CD4-positive, alpha-beta T cell treated with Interleukin-12 subunit alpha and Interleukin-12 subunit beta, for 1 hour (primary cell): ENCODE results near the gene MTPN.

ENCODE experiments used
- DNase-seq: peaks from one replicate; pipeline ENCODE4 v3.0.0-alpha.2; 2020

Gene MTPN

DNA sequence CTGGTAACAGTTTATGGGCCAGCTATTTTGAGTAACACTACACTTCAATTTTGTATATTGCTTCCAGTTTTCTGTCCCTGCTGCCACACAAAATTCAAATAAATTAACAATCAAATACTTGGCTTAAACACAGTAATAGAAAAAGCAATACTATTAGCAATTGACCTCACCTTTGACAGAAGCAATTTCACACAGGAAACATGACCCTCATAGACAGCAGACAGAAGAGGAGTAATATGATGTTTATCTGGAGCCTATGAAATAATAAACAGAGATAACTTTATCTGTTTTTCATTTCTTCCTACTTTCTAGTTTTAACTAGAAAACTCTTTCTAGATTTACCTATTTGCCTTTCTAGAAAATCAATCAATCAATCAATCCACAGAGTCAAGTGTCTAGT, 26.7 kb downstream of the MTPN start:
- DNase-seq: no peak

DNA sequence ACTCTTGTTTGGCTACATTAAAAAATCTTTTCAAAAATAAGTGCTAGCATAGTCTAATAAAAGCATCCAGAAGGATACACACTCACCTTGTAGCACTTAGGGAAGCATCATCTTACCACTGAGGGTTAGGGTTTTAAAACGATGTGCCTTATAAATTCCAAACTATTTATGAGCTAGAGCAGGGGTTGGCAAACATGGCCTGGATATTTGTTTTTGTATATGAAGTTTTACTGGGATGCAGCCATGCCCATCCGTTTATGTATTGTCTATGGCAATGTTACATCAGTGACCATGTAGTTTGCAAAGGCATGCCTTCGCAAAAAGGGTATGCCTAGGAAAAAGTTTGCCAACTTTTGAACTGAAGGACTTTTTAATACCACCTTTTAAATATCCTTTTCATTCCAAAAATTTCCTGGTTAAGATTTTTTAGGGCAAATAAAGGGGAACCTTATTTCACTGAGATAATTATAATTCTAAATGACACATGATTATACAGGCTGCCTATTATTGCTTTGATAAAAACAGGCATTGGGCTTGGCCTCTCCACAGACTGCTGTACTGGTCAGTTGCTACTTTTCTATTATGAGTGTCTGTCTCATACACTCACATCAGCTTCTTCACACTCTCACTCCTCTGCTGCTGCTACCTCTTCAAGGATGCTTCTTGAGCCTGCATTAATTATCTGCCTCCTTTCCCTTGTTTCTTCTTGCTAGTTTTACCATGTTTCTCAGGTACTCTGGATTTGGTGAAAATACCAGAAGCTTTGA, 30.7 kb downstream of the MTPN start:
- DNase-seq: no peak

DNA sequence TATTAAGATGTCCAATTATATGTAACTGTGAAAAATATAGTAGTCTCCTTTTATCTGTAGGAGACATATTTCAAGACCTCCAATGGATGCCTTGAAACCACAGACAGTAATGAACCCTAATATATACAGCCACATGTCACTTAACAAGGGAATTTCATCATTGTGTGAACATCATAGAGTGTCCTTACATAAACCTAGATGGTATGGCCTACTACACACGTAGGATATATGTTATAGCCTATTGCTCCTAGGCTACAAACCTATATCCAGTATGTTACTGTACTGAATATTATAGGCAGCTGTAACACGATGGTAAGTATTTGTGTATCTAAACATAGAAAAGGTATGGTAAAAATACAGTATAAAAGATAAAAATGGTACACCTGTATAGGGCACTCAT, 32.4 kb downstream of the MTPN start:
- DNase-seq: no peak

DNA sequence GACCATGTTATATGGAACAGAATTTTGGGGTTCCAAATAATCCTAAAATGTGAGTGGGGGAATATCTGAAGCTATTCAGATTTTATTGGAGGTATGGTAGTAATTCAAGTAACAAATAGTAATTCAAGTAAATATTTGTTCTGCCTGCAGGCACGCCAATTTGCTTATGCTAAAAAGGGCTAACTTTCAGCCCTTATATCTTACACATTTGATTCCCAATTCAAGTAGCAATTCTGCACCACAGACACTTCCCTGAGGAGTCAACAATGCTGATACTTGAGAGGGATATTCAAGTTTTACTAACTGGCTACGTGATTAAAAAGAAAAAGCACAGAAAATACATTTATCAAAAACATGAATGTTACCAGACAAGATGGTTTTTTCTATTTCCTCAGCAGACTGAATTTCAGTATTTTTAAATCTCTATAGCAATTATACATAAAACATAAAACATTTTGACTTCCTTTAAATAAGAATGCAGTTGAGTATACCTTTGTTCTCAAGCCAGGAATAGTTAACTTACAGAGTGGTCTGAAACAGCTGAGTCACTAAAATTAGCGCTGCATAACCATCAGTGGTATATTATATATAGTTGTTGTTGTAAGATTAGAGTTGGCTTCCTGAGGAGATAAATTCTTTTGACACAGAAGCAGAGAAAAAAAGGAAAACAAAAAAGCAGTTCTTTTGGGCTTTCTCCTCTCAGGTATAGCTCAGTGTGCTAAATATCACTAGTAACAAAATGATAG, 33.9 kb downstream of the MTPN start:
- no peak for DNase-seq

DNA sequence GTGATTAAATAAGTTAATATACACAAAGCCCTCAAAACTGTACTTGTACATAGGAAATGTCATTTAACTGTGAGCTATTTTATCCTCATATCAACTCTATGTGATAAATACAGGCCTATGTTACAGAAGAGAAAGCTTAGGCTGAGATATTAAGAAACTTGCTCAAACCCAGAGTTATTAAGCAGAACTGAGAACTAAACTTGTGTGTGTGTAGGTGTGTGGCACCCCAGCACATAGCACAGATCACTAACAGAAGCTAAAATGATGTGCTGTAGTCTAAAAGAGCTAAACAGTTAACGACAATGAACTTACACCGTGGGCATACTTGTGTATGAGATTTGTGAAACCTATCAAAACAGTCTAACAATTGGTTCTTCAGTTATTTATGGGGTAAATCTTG, 34.5 kb downstream of the MTPN start:
- no peak for DNase-seq

DNA sequence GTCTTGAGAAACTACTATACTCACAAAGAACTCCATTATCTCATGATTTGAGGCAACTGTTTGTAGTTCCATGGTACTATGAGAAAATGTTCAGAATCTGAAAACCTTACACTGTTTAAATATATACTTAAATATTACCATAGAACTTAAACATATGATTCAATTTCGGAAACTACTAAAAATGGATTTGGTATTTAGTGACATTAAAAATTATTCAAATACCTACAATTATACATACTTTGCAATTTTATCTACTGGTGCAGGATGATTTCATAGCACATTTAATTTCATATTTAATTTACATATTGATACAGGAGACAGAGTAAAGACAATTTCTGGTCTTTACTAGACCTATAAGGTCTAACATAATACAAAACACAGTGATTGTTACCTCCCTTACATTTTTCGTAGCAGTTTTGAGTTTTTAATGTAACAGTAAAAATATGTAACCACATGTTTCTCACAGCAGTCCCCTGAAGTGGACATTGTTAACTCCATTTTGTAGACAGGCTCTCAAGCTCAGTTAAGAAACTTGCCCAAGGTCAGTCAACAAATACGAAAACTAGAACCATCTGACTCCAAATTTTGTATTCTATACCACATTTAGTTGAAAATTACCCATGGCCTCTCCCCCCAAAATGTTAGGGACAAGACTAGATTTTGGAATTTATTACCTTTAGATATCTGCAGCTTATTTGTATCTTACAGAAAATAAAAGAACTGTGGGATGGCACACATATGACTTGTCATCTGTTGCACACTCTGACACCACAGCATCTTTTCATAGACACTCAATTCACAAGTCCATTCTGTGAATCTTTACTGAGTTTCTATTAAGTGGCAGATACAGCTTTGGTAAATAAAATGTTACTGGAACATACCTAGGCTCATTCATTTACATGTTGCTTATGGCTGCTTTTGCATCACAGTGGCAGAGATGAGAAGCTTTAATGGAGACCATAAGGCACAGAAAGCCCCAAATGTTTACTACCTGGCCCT, 36.8 kb downstream of the MTPN start:
- DNase-seq: no peak

DNA sequence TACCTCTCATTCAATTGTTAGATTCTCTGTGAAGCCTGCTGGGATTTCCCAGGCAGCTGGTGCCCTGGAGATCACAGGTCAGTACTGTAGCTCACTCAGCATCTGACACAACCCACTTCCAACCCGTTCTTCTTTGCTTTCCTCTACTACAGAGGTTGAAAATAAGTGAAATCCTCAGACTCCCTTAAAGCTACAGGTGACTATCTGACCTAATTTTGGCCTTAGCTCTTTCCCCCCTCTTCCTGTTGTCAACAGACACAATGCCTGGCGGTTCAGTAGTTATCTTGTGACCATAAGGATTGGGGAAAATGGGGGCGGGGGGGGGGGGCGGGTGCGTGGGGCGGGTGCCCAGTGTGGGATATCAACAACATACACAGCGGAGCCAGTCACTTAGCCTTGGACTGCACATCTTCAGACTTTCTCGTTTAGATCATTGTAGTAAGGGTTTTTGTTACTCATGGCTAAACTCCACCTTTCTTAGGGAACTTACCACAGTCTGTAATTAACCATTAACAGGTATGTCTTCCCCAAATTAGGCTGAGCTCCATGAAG, 37.8 kb downstream of the MTPN start:
- DNase-seq: peak; percentile 7

DNA sequence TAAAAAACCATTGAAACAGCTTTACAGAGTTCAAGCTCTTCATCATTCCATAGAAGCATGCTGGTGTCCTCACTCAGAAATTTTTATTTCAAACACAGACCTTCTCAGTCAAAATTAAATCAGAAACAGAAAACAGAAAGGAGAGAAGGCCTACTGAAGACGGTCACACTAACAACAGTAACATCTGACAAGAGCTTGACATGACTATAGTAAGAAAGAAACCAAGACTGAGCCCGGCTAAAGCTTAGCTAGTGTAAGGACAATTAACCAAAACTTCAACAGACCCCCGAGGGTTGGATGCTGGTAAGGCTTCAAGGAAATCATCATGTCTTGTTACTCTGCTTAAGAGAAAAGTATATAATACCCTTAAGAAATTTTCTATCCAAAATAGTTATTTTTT, 38.6 kb downstream of the MTPN start:
- DNase-seq: no peak

DNA sequence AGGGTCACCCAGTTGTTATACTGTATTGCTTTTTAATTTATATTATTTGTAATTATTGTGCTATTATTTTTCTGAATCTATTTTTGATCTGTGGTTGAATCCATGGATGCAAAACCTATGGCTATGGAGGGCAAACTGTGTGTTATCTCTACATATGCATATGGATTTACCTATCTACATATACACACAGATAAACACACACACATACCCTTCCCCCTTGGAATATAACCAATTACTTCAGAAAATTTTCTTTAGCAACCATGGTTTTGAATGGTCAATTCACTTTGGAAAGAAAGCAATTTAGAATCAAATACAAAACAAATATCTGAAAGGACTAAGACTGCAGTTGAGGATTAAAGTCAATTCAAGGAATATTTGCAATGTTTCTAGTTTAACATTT, 39.1 kb downstream of the MTPN start:
- DNase-seq: no peak

DNA sequence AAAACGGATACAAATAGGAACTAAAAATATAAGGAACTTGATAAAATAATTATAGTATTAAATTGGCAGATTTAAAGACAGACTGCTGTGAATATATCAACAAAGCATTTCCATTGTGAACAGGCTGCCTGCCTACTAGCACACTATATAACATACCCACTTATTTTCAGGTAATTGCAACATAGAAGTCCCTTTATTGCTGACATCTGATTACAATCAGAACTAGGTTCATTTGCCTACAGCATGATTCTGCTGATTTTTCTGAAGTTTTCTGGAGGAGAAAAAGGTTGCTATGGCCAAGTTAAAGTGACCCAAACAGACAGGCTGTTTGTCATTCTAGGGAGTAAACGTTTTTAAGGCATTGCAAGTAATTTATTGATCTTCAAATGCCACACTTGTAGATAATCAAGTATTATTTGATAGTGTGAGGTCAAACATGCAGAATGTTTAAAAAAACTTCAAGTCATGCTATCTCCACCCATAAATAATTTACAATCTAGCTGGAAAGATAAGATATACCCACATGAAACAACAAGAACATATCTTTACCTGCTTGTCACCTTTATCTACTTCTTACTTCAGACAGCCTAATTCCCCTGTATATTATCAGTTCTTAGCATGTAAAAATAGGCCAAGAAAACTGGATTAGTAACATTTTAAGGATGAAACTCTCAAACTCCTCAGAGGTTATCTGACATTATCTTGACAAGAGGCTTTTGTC, 40.5 kb downstream of the MTPN start:
- no peak for DNase-seq

DNA sequence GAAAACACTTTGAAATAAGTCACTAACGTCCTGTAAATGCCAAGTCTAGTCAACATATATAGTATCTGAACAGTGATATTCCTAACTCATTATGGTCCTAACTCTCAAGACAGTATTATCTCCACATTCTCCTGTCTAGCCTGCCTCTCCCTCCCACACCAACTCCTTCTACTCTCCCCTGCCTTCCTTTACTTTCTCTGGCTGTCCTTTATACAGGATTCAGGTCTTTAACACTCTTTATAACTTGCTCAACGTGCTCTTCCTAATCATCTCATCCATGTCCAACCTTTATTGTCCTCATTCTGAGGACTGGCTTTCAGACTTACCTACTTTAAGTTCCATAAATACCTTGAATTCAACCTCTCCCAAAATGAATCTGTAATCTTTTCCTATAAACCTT, 42.5 kb downstream of the MTPN start:
- DNase-seq: no peak

DNA sequence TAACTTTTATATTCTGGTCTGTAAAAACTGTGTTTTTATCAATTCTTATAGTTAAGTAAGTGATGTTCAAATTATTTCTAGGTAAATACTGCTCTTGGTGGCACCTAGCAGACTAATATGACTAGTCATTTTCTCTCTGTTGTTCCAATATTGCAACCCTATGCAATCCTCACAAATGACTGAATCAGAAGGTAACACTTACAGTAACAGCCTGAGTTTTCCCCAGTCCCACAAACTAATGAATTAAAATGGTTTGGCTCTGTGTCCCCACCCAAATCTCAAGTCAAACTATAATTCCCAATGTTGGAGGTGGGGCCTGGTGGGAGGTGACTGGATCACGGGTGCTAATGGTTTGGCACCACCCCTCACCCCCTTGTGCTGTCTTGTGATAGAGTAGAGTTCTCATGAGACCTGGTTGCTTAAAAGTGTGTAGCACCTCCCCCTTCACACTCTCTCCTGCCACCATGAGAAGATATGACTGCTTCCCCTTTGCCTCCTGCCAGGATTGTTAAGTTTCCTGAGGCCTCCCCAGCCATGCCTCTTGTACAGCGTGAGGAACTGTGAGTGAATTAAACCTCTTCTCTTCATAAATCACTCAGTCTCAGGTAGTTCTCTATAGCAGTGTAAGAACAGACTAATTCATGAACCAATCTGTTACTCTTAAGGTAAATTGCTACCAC, 43.5 kb downstream of the MTPN start:
- DNase-seq: no peak

DNA sequence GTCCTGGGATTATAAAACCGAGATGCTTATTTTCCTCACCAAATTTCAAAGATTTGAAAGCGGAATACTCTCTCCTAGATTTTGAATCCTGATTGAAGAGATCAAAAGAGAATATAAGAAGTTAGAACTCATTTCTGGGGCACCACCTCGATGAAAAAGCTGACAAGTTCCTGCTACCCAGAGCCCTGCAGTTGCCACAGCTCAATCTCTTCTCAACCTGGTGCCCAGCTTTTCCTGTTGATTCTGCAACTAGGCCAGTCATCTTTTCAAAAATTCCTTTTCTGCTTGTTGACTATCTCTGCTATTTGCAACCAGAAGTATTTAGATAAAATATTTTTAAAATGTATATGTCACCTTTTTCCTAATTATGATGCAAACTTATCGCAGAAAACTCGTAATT, 45.0 kb downstream of the MTPN start:
- no peak for DNase-seq

DNA sequence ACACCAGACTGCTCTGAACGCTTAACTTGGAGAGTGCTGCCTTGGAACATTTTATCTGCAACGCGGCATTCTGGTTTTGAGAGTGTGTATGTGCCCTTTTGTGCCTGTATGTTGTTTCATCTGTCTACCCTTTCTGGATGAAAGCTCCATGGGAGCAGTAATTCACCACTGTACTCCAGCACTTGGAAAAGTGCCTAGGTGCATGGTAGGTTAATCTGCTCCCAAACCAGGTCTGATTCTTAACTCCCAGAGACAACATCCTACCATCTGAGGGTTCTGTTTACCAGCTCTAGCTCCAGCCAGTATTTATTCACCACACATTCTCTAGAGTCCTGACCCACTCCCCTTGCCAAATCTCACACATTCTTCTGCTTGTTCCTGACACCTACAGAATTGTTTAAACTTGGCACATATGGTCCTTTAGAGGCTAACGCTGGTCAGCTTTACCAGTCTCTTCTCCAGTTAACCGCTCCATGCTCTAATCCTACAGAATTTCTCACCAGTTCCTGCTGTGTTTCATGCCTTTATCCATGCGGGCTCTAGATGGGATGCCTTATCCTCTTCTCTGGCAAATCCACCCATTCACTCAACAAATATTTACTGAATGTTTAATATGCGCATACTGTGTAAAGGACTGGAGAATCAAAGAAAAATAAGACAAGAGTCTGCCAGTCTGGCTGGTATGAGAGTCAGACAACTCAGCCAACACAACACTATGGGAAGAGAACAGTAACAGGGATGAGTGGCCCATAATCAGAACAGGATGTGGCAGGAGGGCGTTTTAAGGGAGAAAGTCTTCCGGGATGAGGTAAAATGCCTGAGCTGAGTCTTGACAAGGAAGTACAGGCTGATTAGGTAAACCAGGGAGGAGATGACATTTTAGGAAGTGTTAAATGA, 46.3 kb downstream of the MTPN start:
- DNase-seq: no peak

DNA sequence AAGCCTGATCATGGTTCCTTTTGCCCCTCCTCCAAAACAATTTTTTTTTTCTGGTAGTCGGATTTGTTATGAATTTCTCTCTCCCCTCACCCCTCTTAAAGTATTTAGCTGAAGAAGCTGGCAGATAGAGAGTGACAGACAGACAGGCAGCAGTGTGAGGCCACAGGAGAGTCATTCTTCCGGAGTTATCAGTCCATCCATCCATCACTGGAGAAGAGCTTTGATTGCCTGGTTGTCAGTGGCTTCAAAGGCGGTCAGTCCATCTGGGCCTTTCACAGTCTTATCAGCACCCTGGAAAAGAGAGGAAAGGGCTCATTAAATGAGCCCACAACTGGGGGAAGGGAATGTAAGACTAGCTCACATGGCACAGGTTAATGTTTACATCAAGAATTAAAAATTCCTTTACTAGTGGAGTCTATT, 47.4 kb downstream of the MTPN start:
- DNase-seq: no peak

DNA sequence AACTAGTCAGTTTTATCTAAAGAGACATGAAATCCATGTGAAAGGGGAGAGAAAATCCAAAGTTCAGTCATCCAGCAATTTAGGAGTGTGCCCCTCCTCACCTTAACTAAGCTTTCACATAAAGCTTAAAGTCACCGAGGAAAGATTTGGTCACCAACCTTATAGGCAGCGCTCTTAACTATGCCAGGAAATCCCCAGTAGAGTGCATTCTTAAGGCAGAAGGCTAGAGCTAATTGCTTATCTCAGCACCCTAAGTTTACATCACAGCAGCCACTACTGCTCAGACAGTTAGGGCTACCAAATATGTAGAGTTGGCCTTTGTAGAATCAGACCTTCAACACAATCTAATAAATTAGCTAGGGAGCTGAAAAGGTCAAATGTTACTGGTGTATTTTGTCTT, 47.9 kb downstream of the MTPN start:
- no peak for DNase-seq

DNA sequence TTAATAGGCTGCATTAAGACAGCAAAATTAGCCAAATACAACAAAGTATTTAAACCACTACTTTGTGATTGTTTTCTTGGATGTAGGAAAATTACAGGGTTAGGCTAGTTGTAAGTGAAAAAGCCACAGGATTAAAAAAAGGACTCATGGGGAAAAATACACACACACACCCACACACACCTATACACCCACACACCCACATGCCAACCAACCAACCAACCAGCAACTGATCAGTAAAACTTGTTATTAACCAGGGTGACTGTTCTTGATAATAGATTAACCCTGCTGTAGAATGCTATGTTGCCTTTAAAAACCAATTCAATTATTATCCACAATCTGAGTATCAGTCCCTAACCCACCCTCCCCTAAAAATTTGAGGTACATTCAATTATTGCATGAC, 49.0 kb downstream of the MTPN start:
- no peak for DNase-seq

DNA sequence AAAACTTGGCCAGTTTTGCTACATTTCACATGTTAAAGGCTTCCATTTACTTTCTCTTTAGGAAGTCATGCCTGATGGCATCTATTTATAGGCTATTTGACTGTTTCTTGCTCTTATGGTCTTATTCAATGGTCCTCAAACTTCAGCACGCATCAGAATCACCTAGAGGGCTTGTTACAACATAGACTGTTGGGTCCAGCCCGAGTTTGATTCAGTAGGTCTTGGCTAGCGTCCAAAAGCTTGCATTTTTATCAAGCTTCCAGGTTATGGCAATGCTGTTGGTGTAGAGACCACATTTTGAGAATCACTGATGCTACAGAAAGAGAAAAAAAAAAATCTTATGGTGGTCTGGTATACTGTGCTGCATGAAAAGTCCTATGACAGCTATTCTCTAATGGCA, 51.9 kb downstream of the MTPN start:
- no peak for DNase-seq

DNA sequence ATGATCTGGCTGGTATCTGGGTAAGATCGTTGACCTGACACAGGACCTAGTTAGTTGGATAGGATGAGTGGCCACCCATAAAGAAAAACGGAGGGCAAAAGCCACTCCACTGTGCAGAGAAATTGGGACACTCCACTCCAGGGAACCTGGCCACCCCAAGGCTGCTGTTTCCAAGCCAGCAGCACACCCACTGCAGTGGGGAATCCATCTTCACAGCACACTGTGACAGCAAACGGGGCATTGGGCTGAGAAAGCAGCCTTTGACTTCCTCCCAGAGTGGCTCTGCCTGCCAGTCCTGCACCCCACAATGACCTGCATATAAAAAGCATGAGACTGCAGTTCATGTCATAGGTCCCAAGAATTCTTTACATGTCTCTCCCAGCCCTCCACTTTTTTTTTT, 52.9 kb downstream of the MTPN start:
- DNase-seq: no peak

DNA sequence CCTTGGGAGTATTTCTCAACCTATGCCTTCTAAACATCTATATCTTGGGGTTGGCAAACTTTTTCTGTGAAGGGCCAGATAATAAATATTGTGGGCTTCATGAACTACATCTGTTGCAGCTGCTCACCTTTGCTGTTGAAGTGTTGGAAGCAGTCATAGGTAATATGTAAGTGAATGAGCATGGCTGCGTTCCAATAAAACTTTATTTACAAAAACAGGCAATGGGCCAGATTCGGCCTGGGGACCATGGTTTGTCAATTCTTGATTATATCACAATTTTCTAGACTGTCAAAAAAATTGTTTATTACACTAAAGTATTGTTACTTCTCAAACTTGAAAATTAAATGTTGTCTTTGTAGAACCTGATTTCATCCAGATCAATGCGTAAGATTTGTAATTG, 54.9 kb downstream of the MTPN start:
- no peak for DNase-seq

DNA sequence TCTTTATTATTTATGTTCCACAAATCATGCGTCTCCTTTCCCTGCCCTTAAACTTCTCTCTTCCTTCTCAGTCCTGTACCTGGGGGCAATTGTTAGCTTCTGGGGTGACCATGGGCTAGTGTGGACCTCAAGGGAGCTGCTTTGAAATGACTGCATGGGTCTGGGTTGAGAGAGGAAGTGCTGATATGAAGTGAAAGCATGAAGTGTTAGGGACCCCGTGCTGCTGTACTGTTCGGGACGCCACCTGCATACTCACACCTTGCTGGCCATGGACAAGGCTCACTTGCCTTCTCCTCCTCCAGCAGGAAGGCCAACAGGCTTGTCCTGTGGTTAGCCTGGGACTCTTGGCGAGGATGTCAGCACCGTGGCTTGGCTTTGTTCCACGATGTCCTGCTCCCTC, 56.7 kb downstream of the MTPN start:
- DNase-seq: no peak
